CD14-positive monocyte (primary cell): ENCODE measurements around the gene FADS1. TPM values are rescaled to one million over a fixed set of nuclear protein-coding genes. Genes with fewer than 3 reads are reported as not detected.

Experiments used
- DNase-seq, 3 donors: peaks; one replicate each; pipeline ENCODE4 v3.0.0-alpha.2; 2011 to 2022
- H2AFZ ChIP-seq: 2 replicates; pipeline ENCODE4 v1.6.0; 2012; ENCODE audit warnings: mild to moderate bottlenecking, low read depth, low read length, inconsistent platforms; ENCODE audit not compliant: insufficient read depth, poor library complexity, severe bottlenecking
- H3K27ac ChIP-seq, 2 donors: 1 replicate in 1 of 2; 2 replicates in 1 of 2; pipeline ENCODE4 v1.5.1; 2012 to 2013; ENCODE audit warnings: low read length in 2 of 2, control low read depth in 1 of 2, inconsistent platforms in 1 of 2, low read depth in 1 of 2, mild to moderate bottlenecking in 1 of 2
- H3K27me3 ChIP-seq, 2 donors: one replicate each; pipeline versions ENCODE4 v1.6.0 to v1.6.1; 2011 to 2013; ENCODE audit warnings: low read length in 2 of 2; ENCODE audit not compliant: control insufficient read depth in 2 of 2, insufficient read depth in 2 of 2
- H3K36me3 ChIP-seq, 2 donors: replicated peaks in 1 of 2; 1 replicate in 1 of 2; 2 replicates in 1 of 2; pipeline versions ENCODE4 v1.5.1 to v1.6.1; 2012 to 2013; ENCODE audit warnings: low read length in 2 of 2, control low read depth in 1 of 2, inconsistent platforms in 1 of 2, mild to moderate bottlenecking in 1 of 2; ENCODE audit not compliant: insufficient read depth in 2 of 2, control insufficient read depth in 1 of 2
- H3K4me1 ChIP-seq, 2 donors: 1 replicate in 1 of 2; 2 replicates in 1 of 2; pipeline versions ENCODE4 v1.5.1 to v1.6.1; 2012 to 2013; ENCODE audit warnings: low read length in 2 of 2, control low read depth in 1 of 2, inconsistent platforms in 1 of 2, mild to moderate bottlenecking in 1 of 2, moderate library complexity in 1 of 2; ENCODE audit not compliant: insufficient read depth in 2 of 2, control insufficient read depth in 1 of 2
- H3K4me2 ChIP-seq: replicated peaks from 2 replicates; pipeline ENCODE3; 2012; ENCODE audit warnings: low read length, moderate library complexity, mild to moderate bottlenecking; ENCODE audit not compliant: poor library complexity, severe bottlenecking; ENCODE audit errors: extremely low read depth
- H3K4me3 ChIP-seq, 3 experiments: fragments of 200-600 bp in 1 of 3; sonication (generic) in 1 of 3; replicated peaks in 1 of 3; 1 replicate in 2 of 3; 2 replicates in 1 of 3; pipeline ENCODE4 v1.5.1; 2011 to 2013; ENCODE audit warnings: low read length in 3 of 3, mild to moderate bottlenecking in 3 of 3, control low read depth in 2 of 3, low read depth in 2 of 3, inconsistent platforms in 1 of 3, moderate library complexity in 1 of 3
- H3K79me2 ChIP-seq: 2 replicates; pipeline ENCODE4 v1.6.0; 2012; ENCODE audit warnings: mild to moderate bottlenecking, control low read depth, inconsistent platforms, low read length, moderate library complexity; ENCODE audit not compliant: insufficient read depth
- H3K9ac ChIP-seq: 2 replicates; pipeline ENCODE4 v1.6.0; 2017; ENCODE audit warnings: low read length, mild to moderate bottlenecking; ENCODE audit not compliant: insufficient read depth, poor library complexity, severe bottlenecking
- H3K9me3 ChIP-seq, 2 donors: replicated peaks in 1 of 2; 1 replicate in 1 of 2; 2 replicates in 1 of 2; pipeline versions ENCODE4 v1.5.1 to v1.6.1; 2012 to 2013; ENCODE audit warnings: low read length in 2 of 2, control low read depth in 1 of 2; ENCODE audit not compliant: control insufficient read depth in 1 of 2, insufficient read depth in 1 of 2
- H4K20me1 ChIP-seq: 2 replicates; pipeline ENCODE4 v1.6.0; 2012; ENCODE audit warnings: mild to moderate bottlenecking, low read length, control low read depth, moderate library complexity; ENCODE audit not compliant: insufficient read depth
- H3K27ac Mint-ChIP-seq, 7 donors: one replicate each; pipeline ENCODE4 v1.8.0; 2020; ENCODE audit warnings: mild to moderate bottlenecking in 7 of 7, mixed read lengths in 7 of 7, moderate library complexity in 6 of 7, inconsistent platforms in 2 of 7
- H3K27me3 Mint-ChIP-seq, 3 donors: one replicate each; pipeline ENCODE4 v1.8.0; 2021 to 2022; ENCODE audit warnings: low read depth in 3 of 3, mild to moderate bottlenecking in 3 of 3, mixed read lengths in 3 of 3, moderate library complexity in 3 of 3, inconsistent platforms in 1 of 3
- H3K36me3 Mint-ChIP-seq, 2 donors: one replicate each; pipeline ENCODE4 v1.8.0; 2020; ENCODE audit warnings: mixed read lengths in 2 of 2, inconsistent platforms in 1 of 2, mild to moderate bottlenecking in 1 of 2
- H3K4me1 Mint-ChIP-seq: one replicate; pipeline ENCODE4 v1.8.0; 2020; ENCODE audit warnings: mild to moderate bottlenecking, mixed read lengths
- H3K4me3 Mint-ChIP-seq, 2 donors: one replicate each; pipeline ENCODE4 v1.8.0; 2020; ENCODE audit warnings: mild to moderate bottlenecking in 2 of 2, mixed read lengths in 2 of 2, moderate library complexity in 1 of 2
- H3K9me3 Mint-ChIP-seq, 7 donors: one replicate each; pipeline ENCODE4 v1.8.0; 2020 to 2022; ENCODE audit warnings: mixed read lengths in 7 of 7, mild to moderate bottlenecking in 6 of 7, moderate library complexity in 6 of 7, inconsistent platforms in 2 of 7
- WGBS: methylation state at CpG from one replicate; pipeline ENCODE4 v1.1.5; 2013; ENCODE audit warnings: missing lambda C conversion rate; ENCODE audit not compliant: insufficient coverage; 5-methylcytosine and 5-hydroxymethylcytosine counted together
- intact Hi-C, 2 donors: fragments of 100-400 bp; cut with micrococcal nuclease; formaldehyde crosslinking; loops; one replicate each; pipeline versions ENCODE4 v1.15.0 to v1.15.1; 2023
- polyA plus RNA-seq, 3 donors: library from polyadenylated mRNA; depleted of rRNA in 1 of 3; unstranded in 2 of 3; stranded (reverse) in 1 of 3; fragments of 300-500 nt in 2 of 3; fragments of >200 nt in 1 of 3; fragmentation: Illumina TruSeq in 2 of 3; gene quantifications; 1 replicate in 2 of 3; 2 replicates in 1 of 3; pipeline ENCODE4 v1.2.3, GENCODE V29; 2012 to 2021
- TF ChIP-seq, protein P1 (sequence below): fragments of 200-600 bp; IDR thresholded peaks from one replicate; pipeline ENCODE4 v1.8.0; 2022; ENCODE audit warnings: antibody characterized with exemption, mild to moderate bottlenecking

The FADS1 gene
- polyA plus RNA-seq, 3 donors = 10.6 to 31.8 (median 29.2) TPM

DNA sequence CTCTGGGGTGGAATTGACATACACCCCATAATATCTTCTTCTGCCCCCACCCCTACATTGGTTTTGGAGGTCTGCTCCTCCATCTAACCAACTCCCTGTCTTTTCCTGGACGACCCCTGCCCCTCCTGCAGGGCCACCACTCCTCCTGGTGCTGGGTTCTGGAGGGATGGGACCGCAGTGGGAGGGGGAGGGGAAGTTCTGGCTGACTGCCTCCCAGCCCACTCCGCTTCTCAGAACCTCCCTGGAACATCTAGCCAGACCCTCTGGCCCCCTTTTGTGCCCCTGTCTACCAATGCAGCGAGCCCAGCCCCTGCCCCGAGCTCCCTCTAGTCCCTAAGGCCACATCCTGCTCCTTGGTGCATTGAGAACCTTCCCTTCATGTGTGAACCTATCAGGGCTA, 63.1 kb downstream of the FADS1 start:
- no peak overlapping the region for H2AFZ ChIP-seq
- H3K4me2 ChIP-seq = no peak overlapping the region
- H3K4me3 ChIP-seq = no peak overlapping the region
- Mint-ChIP-seq H3K27me3 (peaks cover 23 to 36% (median 31%) of the 10 kb centered on the region in 3 donors), H3K4me1 (peaks cover 22% of the 10 kb centered on the region), H3K36me3 (peaks cover 0 to 4% of the 10 kb centered on the region in 2 donors), H3K27ac (peak overlapping the region in 1 of 7 donors; percentile 37), H3K9me3 (peaks cover 0 to 6% (median 0%) of the 10 kb centered on the region in 7 donors), H3K4me3 (peak overlapping the region in 1 of 2 donors; percentile 87)
- H3K79me2 ChIP-seq = no peaks in the 10 kb centered on the region
- intact Hi-C loops = no loop called here
- TF ChIP-seq, protein P1, sequence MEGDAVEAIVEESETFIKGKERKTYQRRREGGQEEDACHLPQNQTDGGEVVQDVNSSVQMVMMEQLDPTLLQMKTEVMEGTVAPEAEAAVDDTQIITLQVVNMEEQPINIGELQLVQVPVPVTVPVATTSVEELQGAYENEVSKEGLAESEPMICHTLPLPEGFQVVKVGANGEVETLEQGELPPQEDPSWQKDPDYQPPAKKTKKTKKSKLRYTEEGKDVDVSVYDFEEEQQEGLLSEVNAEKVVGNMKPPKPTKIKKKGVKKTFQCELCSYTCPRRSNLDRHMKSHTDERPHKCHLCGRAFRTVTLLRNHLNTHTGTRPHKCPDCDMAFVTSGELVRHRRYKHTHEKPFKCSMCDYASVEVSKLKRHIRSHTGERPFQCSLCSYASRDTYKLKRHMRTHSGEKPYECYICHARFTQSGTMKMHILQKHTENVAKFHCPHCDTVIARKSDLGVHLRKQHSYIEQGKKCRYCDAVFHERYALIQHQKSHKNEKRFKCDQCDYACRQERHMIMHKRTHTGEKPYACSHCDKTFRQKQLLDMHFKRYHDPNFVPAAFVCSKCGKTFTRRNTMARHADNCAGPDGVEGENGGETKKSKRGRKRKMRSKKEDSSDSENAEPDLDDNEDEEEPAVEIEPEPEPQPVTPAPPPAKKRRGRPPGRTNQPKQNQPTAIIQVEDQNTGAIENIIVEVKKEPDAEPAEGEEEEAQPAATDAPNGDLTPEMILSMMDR = no peak
- no peaks in the 10 kb centered on the region for H4K20me1 ChIP-seq
- H3K27ac ChIP-seq = no peak overlapping the region
- no peaks in the 10 kb centered on the region for H3K9me3 ChIP-seq
- H3K4me1 ChIP-seq = peaks cover 7 to 21% of the 10 kb centered on the region in 2 donors
- H3K27me3 ChIP-seq = peaks cover 4 to 32% of the 10 kb centered on the region in 2 donors
- WGBS = 100% methylated on average over 1 of the region's 5 CpGs
- H3K9ac ChIP-seq = no peak overlapping the region
- H3K36me3 ChIP-seq = no peaks in the 10 kb centered on the region
- no peak for DNase-seq

DNA sequence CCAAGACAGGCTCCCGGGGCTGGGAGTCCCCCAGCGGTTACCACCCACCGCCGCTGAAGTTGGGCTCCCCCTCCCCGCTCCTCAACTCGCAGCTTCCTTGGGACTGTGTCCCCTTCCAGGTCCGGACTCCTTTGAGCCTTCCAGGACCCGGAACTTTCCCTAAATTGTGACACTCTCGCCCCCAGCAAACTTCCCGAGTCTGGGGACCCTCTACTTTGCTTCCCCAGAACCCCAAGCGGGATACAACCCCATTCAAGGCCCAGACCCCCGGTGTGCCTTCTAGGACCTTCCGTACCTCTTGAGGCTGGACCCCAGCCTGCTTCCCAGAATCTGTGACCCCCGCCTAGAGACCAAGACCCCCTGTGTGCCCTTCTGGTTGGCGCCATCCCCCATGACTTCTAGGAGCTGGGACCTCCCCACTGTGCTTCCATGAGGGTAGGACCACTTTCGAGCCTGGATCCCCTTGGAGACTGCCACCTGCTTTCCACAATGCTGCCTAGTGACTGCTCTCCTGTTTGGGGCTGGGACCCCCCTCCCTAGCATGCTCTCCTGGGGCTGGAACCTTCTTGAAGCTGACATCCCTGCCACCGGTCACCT, 63.8 kb downstream of the FADS1 start:
- intact Hi-C loops = no loop called here
- peaks cover 23 to 37% (median 32%) of the 10 kb centered on the region in 3 donors for H3K27me3 Mint-ChIP-seq
- H3K4me2 ChIP-seq = peak overlapping the region; percentile 75
- H3K4me1 ChIP-seq = peaks cover 7 to 21% of the 10 kb centered on the region in 2 donors
- H3K27me3 ChIP-seq = peaks cover 4 to 37% of the 10 kb centered on the region in 2 donors
- no peaks in the 10 kb centered on the region for H3K36me3 ChIP-seq
- H3K9me3 ChIP-seq = no peaks in the 10 kb centered on the region
- DNase-seq = no peak
- peak overlapping the region; percentile 67 for H2AFZ ChIP-seq
- H4K20me1 ChIP-seq = no peaks in the 10 kb centered on the region
- no peak overlapping the region for H3K27ac ChIP-seq
- H3K27ac Mint-ChIP-seq = peak overlapping the region in 2 of 7 donors; percentile 37 to 69
- no peak overlapping the region for H3K9ac ChIP-seq
- peaks cover 0 to 4% of the 10 kb centered on the region in 2 donors for H3K36me3 Mint-ChIP-seq
- H3K4me1 Mint-ChIP-seq = peaks cover 22% of the 10 kb centered on the region
- TF ChIP-seq, protein P1 = peak; percentile 1
- H3K4me3 ChIP-seq = peak overlapping the region in 2 of 3 experiments; percentile 28 to 63
- WGBS = 42% methylated on average over 17 of the region's 17 CpGs
- peaks cover 0 to 6% (median 0%) of the 10 kb centered on the region in 7 donors for H3K9me3 Mint-ChIP-seq
- peak overlapping the region; percentile 61 to 87 for H3K4me3 Mint-ChIP-seq
- H3K79me2 ChIP-seq = no peaks in the 10 kb centered on the region
